NT2/D1 (cell line): Measurements from ENCODE around the gene TSEN15.

Experiments used
- SUZ12 ChIP-seq: IDR thresholded peaks from 2 replicates; pipeline ENCODE4 v1.6.1; 2011; ENCODE audit not compliant: insufficient read length, insufficient read depth; ENCODE audit errors: extremely low read depth
- YY1 ChIP-seq: IDR thresholded peaks from 2 replicates; pipeline ENCODE4 v1.6.1; 2011; ENCODE audit not compliant: insufficient read length, insufficient read depth
- ZNF274 ChIP-seq: IDR thresholded peaks from 2 replicates; pipeline ENCODE4 v1.6.1; 2011; ENCODE audit warnings: mild to moderate bottlenecking, low read depth, low read length

DNA sequence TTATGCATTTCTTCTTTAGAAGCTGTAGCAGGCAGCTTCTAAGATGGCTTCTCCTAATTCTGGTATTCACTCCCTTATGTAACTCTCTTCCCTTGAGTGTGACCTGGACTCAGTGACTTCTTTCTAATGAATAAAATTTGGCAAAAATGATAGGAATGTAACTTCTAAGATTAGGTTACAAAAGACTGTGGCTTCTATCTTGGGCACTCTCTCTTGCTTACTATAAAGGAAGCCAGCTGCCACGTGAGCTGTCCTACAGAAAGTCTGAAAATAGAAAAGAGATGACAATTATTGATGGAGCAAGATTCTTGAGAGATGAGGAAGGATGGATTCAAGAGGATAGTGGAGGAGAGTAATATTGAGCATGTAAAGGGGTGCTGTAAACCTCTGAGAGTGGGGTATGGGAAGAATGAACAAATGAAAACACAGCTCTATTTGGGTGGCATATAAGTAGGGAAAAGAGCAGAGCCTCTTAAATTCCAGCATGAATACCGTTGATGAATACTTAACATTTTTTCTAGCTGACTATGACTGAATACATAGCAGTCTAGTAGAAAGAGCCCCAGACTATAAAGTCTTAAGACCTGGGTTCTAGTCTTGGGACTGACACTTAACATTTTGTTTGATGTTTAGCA is 5.5 kb downstream of the TSEN15 start:
- no peak for TF ChIP-seq ZNF274
- TF ChIP-seq YY1 = no peak
- no peak for TF ChIP-seq SUZ12
